ENCODE data around the gene MOB1B. TPM values are rescaled to one million over a fixed set of nuclear protein-coding genes. Genes with fewer than 3 reads are reported as not detected.

MOB1B gene
- total and polyA plus RNA-seq, 2 of the 13 experiments (the other 11 are each of a cell fraction or from before 2014, with no cell fraction given), result 3.9 to 4.0 TPM

DNA sequence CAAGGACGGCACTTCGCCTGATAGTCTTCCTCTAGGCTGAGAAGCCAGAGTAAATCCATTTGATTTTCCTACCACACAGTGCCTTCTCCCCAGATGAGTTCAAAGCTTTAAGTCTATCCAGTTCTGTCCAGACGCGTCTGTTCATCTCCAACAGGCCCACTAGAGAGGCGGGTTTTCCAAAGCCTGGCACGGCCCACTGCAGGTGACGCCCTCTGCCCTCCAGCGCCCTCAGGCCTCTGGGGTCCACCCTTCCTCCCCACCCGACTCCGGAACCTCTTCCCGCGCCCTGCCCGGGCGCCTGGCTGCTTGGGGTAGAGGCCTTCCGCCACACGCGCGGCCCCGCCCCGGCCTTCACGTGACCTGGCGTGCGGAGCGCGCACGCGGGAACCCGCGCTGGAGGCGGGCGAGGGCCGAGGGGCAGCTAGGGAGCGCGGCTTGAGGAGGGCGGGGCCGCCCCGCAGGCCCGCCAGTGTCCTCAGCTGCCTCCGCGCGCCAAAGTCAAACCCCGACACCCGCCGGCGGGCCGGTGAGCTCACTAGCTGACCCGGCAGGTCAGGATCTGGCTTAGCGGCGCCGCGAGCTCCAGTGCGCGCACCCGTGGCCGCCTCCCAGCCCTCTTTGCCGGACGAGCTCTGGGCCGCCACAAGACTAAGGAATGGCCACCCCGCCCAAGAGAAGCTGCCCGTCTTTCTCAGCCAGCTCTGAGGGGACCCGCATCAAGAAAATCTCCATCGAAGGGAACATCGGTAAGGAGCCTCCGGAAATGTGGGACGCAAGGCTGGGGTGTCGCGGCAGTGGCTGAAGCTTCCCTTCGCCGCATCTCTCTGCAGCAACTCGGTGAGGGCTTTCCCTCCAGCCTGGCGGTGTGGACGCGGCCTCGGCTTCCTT is 91.3 kb downstream of the MOB1B start, which contains the start of gene DCK (continued):
- TF ChIP-seq, protein P1, sequence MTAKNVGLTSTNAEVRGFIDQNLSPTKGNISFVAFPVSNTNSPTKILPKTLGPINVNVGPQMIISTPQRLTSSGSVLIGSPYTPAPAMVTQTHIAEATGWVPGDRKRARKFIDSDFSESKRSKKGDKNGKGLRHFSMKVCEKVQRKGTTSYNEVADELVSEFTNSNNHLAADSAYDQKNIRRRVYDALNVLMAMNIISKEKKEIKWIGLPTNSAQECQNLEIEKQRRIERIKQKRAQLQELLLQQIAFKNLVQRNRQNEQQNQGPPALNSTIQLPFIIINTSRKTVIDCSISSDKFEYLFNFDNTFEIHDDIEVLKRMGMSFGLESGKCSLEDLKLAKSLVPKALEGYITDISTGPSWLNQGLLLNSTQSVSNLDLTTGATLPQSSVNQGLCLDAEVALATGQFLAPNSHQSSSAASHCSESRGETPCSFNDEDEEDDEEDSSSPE (CRISPR knock-in tag; IDR thresholded peaks at IDR 0.05), result peak; percentile 97; the same call in 1 of the 2 replicates
- TF ChIP-seq POLR2A (IDR thresholded peaks at IDR 0.05; ENCODE audit: insufficient read depth in 1 of 2, low read depth in 2 of 2, low read length in 2 of 2) (peak; percentile 81 to 82), ERF (CRISPR knock-in tag; IDR thresholded peaks at IDR 0.05) (no peak; the same call in none of the 2 replicates), SP2 (CRISPR knock-in tag; IDR thresholded peaks at IDR 0.05) (peak; percentile 59; the same call in 1 of the 2 replicates), ZNF615 (CRISPR knock-in tag; IDR thresholded peaks at IDR 0.05; ENCODE audit: borderline replicate concordance) (peak; percentile 54; the same call in 1 of the 2 replicates), ARNTL (CRISPR knock-in tag; IDR thresholded peaks at IDR 0.05) (peak; percentile 89), IRX3 (CRISPR knock-in tag; IDR thresholded peaks at IDR 0.05; ENCODE audit: borderline replicate concordance, low read depth) (0 out of 2 replicates have a peak, but pooled peaks have one; percentile 9), RBFOX2 (IDR thresholded peaks at IDR 0.05; ENCODE audit: low read depth, low read length) (peak; percentile 89), ZNF841 (CRISPR knock-in tag; IDR thresholded peaks at IDR 0.05; ENCODE audit: borderline replicate concordance) (no peak), NCOA1 (CRISPR knock-in tag; IDR thresholded peaks at IDR 0.05) (peak; percentile 78; the same call in 1 of the 2 replicates), MLLT10 (CRISPR knock-in tag; IDR thresholded peaks at IDR 0.05) (no peak), ZBTB7B (CRISPR knock-in tag; IDR thresholded peaks at IDR 0.05) (peak; percentile 76), PITX1 (CRISPR knock-in tag; IDR thresholded peaks at IDR 0.05) (peak; percentile 67), CC2D1A (CRISPR knock-in tag; IDR thresholded peaks at IDR 0.05) (no peak), FIP1L1 (IDR thresholded peaks at IDR 0.05; ENCODE audit: borderline replicate concordance, insufficient read depth, low read depth, low read length) (no peak)
- TF ChIP-seq, protein P2, sequence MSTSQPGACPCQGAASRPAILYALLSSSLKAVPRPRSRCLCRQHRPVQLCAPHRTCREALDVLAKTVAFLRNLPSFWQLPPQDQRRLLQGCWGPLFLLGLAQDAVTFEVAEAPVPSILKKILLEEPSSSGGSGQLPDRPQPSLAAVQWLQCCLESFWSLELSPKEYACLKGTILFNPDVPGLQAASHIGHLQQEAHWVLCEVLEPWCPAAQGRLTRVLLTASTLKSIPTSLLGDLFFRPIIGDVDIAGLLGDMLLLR (CRISPR knock-in tag; IDR thresholded peaks at IDR 0.05), result peak; percentile 39; the same call in 1 of the 2 replicates
- TF ChIP-seq, protein P3, sequence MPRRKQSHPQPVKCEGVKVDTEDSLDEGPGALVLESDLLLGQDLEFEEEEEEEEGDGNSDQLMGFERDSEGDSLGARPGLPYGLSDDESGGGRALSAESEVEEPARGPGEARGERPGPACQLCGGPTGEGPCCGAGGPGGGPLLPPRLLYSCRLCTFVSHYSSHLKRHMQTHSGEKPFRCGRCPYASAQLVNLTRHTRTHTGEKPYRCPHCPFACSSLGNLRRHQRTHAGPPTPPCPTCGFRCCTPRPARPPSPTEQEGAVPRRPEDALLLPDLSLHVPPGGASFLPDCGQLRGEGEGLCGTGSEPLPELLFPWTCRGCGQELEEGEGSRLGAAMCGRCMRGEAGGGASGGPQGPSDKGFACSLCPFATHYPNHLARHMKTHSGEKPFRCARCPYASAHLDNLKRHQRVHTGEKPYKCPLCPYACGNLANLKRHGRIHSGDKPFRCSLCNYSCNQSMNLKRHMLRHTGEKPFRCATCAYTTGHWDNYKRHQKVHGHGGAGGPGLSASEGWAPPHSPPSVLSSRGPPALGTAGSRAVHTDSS (CRISPR knock-in tag; conservative IDR thresholded peaks at IDR 0.05), result no peak
- TF ChIP-seq, protein P4, sequence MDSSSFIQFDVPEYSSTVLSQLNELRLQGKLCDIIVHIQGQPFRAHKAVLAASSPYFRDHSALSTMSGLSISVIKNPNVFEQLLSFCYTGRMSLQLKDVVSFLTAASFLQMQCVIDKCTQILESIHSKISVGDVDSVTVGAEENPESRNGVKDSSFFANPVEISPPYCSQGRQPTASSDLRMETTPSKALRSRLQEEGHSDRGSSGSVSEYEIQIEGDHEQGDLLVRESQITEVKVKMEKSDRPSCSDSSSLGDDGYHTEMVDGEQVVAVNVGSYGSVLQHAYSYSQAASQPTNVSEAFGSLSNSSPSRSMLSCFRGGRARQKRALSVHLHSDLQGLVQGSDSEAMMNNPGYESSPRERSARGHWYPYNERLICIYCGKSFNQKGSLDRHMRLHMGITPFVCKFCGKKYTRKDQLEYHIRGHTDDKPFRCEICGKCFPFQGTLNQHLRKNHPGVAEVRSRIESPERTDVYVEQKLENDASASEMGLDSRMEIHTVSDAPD (CRISPR knock-in tag; IDR thresholded peaks at IDR 0.05), result no peak
- TF ChIP-seq, protein P5, sequence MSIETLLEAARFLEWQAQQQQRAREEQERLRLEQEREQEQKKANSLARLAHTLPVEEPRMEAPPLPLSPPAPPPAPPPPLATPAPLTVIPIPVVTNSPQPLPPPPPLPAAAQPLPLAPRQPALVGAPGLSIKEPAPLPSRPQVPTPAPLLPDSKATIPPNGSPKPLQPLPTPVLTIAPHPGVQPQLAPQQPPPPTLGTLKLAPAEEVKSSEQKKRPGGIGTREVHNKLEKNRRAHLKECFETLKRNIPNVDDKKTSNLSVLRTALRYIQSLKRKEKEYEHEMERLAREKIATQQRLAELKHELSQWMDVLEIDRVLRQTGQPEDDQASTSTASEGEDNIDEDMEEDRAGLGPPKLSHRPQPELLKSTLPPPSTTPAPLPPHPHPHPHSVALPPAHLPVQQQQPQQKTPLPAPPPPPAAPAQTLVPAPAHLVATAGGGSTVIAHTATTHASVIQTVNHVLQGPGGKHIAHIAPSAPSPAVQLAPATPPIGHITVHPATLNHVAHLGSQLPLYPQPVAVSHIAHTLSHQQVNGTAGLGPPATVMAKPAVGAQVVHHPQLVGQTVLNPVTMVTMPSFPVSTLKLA (IDR thresholded peaks at IDR 0.05), result no peak
- TF ChIP-seq, protein P6, sequence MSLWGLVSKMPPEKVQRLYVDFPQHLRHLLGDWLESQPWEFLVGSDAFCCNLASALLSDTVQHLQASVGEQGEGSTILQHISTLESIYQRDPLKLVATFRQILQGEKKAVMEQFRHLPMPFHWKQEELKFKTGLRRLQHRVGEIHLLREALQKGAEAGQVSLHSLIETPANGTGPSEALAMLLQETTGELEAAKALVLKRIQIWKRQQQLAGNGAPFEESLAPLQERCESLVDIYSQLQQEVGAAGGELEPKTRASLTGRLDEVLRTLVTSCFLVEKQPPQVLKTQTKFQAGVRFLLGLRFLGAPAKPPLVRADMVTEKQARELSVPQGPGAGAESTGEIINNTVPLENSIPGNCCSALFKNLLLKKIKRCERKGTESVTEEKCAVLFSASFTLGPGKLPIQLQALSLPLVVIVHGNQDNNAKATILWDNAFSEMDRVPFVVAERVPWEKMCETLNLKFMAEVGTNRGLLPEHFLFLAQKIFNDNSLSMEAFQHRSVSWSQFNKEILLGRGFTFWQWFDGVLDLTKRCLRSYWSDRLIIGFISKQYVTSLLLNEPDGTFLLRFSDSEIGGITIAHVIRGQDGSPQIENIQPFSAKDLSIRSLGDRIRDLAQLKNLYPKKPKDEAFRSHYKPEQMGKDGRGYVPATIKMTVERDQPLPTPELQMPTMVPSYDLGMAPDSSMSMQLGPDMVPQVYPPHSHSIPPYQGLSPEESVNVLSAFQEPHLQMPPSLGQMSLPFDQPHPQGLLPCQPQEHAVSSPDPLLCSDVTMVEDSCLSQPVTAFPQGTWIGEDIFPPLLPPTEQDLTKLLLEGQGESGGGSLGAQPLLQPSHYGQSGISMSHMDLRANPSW (CRISPR knock-in tag; IDR thresholded peaks at IDR 0.05; ENCODE audit: borderline replicate concordance), result no peak
